GM12873 (cell line): Measurements from ENCODE around the gene HOXA3.

Experiments
- TF ChIP-seq, protein P1 (sequence below): IDR thresholded peaks from 2 replicates; pipeline ENCODE4 v1.5.1; 2012; ENCODE audit warnings: low read depth, mild to moderate bottlenecking, moderate library complexity, low read length, control low read depth; ENCODE audit not compliant: insufficient read depth; ENCODE audit errors: missing control alignments

HOXA3 gene

DNA sequence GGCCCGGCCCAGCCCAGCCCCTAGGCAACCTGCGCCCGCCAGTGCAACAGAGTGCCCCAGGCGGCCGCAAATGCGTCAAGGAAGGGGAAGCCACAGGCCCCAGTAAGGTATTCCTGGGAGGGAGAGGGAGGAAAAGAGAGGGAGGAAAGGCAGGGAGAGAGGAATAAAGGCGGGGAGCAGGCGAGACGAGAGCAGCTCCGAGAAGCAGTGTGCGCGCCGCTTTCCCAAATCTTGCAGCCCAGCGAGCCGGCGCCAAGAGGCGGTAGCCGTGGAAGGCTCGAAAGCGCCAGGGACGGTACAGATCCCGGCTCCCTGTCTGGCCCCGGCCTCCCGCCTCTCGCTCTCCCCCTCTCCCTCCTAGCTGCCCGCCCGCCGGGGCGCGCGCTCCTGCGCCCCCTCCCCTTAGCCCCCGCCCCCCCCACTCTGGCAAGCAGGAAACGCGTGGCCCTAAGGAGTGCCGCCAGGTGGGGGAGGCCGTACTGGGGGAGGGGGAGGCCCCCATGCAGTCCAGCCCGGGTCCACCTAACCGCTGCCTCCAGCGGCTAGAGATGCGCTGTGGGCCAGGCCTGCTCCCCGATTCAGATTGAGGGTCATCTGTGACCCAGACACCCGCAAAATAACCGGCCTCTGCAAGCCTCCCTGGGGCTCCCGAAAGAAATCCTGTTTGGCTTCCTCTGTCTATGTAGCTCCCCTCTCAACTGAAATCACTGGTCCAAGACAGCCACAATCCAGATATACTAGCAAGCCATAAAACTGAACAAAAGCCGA lies 17.5 kb upstream of the HOXA3 start:
- TF ChIP-seq, protein P1, sequence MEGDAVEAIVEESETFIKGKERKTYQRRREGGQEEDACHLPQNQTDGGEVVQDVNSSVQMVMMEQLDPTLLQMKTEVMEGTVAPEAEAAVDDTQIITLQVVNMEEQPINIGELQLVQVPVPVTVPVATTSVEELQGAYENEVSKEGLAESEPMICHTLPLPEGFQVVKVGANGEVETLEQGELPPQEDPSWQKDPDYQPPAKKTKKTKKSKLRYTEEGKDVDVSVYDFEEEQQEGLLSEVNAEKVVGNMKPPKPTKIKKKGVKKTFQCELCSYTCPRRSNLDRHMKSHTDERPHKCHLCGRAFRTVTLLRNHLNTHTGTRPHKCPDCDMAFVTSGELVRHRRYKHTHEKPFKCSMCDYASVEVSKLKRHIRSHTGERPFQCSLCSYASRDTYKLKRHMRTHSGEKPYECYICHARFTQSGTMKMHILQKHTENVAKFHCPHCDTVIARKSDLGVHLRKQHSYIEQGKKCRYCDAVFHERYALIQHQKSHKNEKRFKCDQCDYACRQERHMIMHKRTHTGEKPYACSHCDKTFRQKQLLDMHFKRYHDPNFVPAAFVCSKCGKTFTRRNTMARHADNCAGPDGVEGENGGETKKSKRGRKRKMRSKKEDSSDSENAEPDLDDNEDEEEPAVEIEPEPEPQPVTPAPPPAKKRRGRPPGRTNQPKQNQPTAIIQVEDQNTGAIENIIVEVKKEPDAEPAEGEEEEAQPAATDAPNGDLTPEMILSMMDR = no peak

DNA sequence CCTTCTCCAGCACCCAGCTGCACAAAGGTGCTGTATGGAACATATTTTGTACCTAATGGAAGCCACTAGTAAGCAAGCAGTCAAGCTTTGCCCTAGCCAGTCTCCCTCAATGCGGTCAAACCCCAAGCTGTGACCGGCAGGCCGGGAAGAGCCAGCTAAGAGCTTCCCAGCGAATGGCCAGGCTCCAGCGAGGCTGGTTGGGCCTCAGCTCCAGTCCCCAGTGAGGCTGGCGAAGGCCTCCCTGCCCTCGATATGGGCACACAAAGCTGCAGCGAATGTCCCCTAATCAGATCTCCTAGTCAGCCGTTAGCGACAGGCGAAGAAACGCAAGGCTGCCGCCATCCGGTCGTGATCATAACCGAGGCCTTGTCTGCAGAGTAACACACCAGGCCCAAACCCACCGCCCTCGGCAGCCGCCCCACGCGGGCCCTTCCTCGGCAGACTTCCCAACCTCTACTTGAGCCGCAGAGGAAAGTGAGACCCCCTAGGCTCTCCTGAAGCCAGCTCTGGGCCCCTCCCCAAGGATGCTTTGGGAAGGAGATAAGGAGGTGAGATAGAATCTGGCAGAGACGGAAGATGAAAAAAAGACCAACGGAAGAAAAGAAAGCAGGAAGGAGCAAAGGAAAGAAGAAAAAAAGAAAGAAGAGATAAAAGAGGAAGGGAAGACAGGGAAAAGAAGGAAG lies 16.0 kb upstream of the HOXA3 start:
- TF ChIP-seq, protein P1 = no peak

DNA sequence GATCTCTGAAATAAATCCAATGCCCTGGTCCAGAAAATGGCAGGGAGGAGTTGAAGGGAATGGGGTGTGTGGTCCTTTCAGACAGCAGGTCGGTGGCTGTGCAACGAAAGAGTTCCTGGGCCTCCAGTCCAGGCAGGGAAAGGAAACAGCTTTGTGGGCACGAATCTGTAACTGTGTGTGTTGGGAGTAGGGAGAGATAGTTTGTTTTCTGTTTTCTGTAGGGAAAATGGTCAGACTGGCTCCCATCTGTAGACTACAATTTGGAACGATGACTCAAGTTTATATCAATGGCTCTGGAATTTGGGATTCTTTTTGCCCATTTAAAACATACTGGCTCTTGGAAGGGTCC lies 15.5 kb upstream of the HOXA3 start:
- TF ChIP-seq, protein P1 = no peak

DNA sequence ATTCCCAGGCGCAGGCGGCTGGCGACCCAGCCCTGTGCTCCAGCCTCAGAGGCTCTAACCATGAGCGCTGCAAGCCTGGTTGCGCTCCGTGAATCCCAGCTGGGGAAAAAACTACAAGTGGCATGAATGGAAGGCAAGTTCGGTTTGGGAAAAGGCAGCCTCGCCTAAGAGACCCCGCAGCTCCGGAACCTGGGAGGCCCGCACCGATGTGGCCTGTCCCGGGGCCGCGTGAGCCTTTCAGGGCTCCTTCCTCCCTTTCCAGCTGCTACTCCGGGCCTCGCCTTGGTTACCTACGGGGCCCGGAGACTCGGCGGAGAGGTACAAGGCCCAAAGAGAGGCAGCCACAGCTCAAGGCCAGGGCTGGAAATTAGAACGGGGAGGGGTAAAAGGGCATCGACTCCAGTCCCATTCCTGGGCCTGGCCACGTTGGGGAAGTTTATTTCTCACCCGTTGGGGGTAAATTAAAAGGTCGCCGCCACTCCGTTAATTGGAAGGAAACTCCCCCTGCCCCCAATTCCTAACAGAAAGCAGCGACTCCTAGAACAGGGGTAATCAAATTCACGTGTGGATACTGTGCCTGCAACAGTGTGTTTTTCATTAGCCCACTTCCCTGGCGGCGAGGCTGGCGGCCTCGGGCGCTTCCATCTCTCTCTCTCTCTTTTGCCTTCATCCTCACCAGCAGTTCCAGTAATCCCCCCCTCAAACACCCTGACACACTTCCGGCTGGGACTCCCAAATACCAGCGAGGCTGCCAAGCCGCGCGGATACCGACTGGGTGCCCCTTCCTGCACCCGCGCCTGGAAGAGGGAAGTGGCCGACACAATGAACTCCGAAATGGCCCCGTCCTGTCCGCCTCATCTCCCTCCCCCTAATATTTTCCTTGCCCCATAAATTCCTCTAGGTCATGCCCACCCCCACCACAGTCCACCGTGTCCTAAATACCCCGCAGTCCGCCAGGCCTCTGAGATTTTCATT lies 14.4 kb upstream of the HOXA3 start:
- TF ChIP-seq, protein P1 = no peak

DNA sequence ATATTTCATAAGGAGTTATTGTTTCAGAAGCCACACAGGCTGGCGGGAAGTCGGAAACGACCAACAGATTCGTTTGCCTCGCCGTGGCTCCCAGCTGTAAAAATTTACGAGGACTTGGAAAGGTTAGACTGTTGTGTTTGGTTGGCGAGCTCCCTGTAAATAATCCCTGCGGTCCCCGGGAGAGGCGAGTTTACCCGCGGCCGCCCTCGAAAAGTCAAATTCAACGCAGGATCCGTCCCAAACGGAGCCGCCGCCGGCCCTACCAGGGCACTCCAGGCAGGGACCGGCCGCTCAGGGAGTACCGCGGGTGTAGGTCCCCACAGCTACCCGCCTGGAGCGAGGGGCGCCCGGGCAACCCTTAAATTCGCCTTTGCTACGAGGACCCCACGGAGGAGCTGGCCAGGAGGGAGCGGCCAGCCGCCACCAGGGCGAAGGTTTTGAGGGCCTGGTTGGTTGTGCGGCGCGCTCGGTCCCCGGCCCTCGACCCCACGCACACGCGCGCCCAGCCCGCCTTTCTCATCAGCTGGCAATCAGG lies 13.7 kb upstream of the HOXA3 start:
- TF ChIP-seq, protein P1 = no peak

DNA sequence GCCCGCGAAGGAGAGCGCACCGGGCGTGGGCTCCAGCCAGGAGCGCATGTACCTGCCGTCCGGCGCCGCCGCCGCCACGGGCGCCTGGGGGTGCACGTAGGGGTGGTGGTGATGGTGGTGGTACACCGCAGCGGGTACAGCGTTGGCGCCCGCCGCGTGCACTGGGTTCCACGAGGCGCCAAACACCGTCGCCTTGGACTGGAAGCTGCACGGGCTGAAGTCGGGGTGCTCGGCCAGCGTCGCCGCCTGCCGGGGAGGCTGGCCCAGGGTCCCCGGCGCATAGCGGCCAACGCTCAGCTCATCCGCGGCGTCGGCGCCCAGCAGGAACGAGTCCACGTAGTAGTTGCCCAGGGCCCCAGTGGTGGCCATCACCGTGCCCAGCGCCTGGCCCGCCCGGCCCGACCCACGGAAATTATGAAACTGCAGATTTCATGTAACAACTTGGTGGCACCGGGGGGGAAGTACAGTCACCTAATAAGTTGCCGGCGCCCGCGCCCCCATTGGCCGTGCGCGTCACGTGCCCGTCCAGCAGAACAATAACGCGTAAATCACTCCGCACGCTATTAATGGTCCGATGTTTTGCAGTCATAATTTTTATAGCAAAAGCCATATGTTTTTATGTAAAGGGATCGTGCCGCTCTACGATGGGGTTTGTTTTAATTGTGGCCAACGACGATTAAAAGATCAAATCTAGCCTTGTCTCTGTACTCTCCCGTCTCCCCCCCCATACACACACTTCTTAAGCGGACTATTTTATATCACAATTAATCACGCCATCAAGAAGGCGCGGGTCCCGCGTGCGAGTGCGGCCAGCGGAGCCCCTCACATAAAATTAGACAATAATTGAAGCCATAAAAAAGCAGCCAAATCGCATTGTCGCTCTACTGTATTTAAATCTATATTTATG lies 13.0 kb upstream of the HOXA3 start, which contains the start of gene HOXA9:
Gene HOXA9 (minus strand): TSS at position 449 of the 907 bp plus-strand sequence. CDS start 80 bp downstream, at position 369.
- TF ChIP-seq, protein P1 = no peak
